NCI-H345 treated with DMSO at 0.1 percent for 48 hours (cell line): ENCODE data around the gene PMAIP1.
"Not testable (repeated sequence)": the region's sequence is repeated elsewhere in the genome, so short reads cannot be mapped to it uniquely, and the experiment has no call there.

ENCODE experiments used
- DNase-seq: peaks from one replicate; lab custom pipeline; 2025; ENCODE audit not compliant: unreplicated experiment; lab: John Stamatoyannopoulos, UW

The PMAIP1 gene

DNA sequence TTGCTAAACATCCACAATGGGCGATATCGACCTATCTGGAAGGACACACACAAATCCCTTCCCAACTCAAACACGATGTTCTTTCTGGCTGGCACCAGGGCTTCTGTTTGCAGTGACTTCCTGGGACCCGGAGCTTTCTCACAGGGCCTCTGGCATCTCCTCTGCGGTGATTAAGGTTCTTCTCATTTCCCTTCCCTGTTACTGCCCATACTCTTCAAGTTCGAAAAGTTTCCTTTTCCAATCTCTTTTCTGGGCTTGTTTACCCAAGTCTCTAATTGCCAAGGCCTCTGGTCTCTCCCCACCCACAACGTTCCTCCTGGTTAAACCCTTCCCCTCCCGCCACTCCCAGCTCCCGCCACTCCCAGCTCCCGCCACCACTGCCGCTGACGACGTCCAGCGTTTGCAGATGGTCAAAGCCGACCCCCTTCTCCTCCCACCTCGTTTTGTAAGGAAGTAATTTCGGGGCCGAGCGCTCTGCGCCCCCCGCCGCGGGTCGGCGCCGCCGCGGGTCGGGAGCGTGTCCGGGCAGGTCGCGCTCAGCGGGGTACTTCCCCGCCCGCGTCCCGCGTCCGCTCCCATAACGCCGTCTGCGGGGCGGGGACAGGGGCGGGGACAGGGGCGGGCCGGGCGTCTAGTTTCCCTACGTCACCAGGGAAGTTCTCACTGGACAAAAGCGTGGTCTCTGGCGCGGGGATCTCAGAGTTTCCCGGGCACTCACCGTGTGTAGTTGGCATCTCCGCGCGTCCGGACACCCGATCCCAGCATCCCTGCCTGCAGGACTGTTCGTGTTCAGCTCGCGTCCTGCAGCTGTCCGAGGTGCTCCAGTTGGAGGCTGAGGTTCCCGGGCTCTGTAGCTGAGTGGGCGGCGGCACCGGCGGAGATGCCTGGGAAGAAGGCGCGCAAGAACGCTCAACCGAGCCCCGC, at the start of gene PMAIP1:
TSS of gene PMAIP1 (plus strand) at position 699 of the 924 bp plus-strand sequence. CDS start at position 881, 182 bp downstream.
- DNase-seq = peak; percentile 81

DNA sequence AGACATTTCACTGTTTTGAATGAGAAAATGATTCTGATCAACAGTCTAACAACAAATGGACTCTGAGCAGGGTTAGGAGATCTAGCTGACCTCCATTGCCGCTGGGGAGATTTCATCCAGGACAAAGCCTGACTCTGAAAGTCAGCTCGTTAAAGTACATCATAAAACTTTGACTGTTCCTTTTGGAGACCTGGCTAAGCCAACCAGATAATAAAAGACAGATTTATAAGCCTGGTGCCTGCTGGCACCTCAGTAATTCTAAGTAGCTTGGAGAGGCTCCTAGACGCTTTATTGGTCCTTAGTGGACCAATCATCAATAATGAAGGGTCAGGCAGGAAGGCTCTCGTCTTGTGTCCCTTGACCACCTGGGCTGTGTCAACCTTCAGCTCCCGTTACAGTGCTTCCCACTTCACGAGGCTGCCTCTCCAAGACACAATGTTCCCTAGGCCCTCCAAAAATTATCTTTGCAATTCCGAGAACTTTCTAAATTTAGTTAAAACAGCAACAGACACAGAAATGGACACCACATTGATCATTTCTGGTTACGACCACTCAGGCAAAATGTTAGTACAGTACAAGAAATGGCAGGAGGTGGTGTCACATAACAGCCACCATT, 47.9 kb upstream of the PMAIP1 start:
- no peak for DNase-seq

DNA sequence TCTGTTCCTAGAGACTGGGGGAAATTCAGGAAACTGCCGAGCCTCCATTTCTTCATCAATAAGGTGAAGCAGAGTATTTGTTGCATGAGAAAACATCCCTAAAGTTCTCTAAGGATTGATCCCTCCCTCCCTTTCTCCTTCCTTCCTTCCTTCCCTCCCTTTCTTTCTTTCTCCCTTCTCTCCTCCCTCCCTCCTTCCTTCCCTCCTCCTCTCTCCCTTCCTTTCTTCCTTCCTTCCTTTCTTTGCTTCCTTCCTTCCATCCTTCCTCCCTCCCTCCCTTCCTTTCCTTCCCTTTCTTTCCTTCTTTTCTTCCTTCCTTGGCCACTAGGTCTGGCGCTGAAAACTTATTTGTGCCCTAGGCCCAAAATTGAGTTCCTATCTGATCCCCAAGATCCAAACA, 47.2 kb upstream of the PMAIP1 start:
- DNase-seq = no peak

- no peak for DNase-seq
These were observed 46.4 kb upstream of the PMAIP1 start for GRCh38 chr18:59853380-59853779.

GRCh38 chr18:59853988-59854387, 45.8 kb upstream of the PMAIP1 start:
- DNase-seq = not testable (repeated sequence)

DNA sequence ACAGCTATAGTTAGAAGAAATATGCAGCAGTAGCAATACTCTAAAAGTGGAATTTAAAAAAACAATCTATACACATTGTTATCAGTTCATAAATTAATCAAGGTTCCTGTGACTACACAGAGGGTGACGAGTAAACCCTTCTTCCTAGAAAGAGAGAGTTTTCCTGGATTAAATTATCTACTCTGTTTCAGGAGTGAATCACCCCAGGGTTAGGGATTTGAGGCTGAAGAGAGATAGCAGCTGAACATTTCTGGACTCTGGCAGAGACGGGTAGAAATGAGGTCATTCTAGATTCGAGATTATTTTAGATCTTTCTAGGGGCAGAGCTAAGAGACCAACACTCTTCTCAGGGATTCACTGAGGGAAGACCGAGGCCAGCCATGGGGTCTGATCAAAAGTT, 38.8 kb upstream of the PMAIP1 start:
- DNase-seq = no peak

DNA sequence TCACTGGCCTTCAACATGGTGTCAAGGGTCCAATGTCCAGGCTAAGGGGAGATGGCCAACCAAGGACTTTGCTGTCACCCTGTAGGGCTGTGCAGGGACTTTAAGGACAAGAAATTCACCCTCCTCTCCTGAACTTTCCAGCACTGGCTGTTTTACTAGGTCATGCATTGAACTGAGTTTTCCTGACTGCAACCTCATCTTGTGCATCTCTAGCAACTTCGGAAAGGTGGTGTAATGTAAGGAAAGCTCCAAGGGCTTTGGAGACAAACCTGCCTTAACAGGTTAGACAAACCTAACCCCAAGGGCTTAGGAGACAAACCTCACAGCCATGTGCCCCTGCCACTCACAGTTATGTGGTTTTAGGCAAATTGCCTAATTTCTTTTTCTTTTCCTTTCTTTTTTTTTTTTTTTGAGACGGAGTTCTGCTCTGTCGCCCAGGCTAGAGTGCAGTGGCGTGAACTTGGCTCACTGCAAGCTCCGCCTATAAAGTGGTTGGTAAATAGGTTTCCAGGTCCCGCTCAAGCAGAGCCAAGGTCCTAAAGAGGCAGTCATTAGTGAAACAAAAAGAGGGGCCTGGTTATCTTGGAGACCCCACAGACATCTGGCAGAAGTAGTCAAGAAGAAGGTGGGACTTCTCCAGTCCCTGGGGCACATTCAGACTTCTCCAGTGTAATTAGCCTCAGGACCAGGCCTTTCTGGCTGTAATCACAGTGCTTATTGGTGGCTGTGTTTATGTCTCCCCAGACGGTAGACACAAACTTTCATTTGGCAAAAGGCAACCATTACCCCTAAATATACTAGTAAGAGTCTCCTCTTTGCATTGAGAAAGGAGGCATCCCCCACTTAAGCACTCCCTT, 37.6 kb upstream of the PMAIP1 start:
- DNase-seq = no peak

GRCh38 chr18:59865241-59865986, 34.4 kb upstream of the PMAIP1 start:
- DNase-seq = no peak

DNA sequence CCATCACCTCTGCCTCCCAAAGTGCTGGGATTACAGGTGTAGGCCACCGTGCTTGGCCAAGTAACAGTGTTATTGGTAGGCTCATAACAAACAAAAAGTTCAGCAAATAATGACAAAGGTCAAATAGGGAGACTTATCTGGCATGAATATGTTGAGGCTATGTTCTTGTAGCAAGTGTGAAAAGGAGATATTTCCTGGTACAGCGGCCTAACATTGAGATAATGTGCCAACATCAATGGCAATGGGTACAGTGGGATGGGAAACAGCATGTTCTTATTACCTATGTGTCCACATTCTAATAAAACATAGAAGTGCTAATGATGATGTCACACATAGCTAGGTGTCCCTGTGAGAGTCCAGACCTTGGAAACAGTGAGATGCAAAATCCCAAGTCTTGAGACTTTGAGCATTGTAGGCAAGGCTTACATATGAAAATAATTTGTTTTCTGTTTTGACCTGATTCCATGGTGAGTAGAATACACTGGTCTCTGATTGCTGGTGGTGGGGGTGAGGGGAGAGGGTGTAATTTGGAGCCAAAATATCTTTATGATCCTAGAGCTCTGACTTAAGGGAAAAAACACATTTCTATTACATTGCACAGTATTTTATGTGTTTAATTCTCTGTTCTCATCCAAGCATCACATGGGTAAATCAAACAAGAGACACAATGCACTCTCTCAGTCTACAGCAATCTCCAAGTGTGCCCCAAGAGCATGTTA, 33.1 kb upstream of the PMAIP1 start:
- no peak for DNase-seq

- DNase-seq = no peak
These were observed 32.3 kb upstream of the PMAIP1 start for GRCh38 chr18:59867337-59868104.

- DNase-seq = no peak
These were observed 29.1 kb upstream of the PMAIP1 start for GRCh38 chr18:59870623-59871130.

GRCh38 chr18:59871711-59872362, 28.0 kb upstream of the PMAIP1 start:
- no peak for DNase-seq

- no peak for DNase-seq
These were observed 26.2 kb upstream of the PMAIP1 start for GRCh38 chr18:59873641-59874040.

DNA sequence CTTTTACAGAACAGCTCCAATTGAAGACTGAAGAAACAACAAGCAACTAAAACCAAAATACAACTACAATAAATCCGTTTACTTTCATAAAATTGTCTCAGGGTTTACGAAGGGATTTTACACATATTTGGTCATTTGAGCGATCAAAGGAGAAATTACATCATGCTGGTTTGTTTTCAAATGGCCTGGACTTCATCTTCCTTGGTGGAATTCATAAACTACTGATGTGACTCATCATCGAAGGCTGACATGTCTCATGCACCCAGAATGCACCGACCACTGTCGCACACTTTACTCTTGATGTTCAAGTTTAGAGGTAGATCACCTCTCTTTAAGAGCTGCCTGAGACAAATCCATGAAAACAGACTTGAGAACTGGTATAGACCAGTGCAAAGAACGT, 25.6 kb upstream of the PMAIP1 start:
- no peak for DNase-seq

GRCh38 chr18:59876310-59876626, 23.5 kb upstream of the PMAIP1 start:
- DNase-seq = no peak

GRCh38 chr18:59877361-59877760, 22.4 kb upstream of the PMAIP1 start:
- DNase-seq = no peak

DNA sequence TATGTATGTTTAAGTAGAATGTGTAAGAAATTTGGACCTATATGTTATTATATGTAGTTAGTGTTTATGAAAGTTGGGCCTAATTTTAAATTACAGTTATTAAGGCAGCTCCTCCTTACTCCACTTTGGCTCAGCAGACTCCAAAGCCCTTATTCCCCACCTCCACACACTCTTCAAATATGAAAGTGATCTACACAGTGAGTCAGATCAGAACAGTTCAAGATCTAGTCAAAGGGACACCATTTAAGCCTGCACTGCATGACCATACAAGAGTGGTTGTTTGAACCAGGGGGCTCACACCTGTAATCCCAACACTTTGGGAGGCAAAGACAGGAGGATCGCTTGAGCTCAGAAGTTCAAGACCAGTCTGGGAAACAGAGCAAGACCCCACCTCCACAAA, 21.2 kb upstream of the PMAIP1 start:
- DNase-seq = no peak

GRCh38 chr18:59881728-59882656, 17.8 kb upstream of the PMAIP1 start:
- DNase-seq = no peak
